HG02943 (cell line): ENCODE results near the gene PAK2.
A peak's percentile ranks its signal among the peaks of the same experiment; 100 is the strongest.
"Not testable (repeated sequence)": the region's sequence is repeated elsewhere in the genome, so short reads cannot be mapped to it uniquely, and the experiment has no call there.

Experiments
- ATAC-seq: cut with Tn5 transposase; IDR thresholded peaks from one replicate; pipeline ENCODE4 v1.9.1; 2021; ENCODE audit warnings: mild to moderate bottlenecking, low read depth, moderate library complexity; ENCODE audit not compliant: unreplicated experiment

PAK2 gene

DNA sequence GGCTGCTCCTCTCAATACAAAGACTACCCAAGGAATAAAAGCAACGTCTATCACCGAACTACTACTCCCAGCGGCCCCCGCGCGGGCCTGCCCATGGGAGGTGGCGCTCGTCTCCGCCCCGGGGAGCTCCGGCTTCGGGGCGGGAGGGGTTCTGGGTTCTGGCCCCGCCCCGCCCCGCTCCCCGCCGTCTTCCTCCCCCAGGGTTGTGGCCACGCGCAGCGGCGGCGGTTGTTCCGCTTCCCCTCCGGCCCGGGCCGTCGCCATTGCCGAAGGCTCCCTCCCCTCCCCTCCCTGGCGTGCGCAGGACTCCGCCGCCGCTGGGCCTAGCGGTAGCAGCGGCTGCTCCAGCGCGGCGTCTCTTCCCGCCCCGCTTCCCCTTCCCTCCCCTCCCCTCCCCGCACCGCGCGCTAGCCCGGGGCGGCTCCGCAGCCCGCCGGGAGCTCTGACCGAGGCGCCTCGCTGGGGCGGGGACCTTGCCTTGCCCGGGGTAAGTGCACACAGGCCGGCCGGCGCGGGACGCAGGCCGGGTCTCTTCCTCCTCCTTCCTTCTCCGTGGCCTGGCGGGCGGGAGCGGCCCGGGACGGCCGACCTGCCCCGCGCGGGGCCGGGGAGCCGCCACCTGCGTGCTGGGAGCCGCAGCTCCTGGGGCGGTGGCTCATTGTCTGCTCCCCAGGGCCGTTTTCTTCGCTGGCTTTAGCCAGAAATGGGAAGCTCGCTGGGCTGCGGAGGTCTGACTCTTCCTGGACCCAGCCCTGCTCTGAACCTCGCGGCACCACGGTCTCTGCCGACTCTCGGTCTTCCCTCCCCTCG, at the start of gene PAK2:
Gene PAK2, plus strand, starts transcription at position 187 of the 810 bp plus-strand sequence. CDS start 42,790 bp downstream, outside the sequence.
- peak; percentile 87 for ATAC-seq

DNA sequence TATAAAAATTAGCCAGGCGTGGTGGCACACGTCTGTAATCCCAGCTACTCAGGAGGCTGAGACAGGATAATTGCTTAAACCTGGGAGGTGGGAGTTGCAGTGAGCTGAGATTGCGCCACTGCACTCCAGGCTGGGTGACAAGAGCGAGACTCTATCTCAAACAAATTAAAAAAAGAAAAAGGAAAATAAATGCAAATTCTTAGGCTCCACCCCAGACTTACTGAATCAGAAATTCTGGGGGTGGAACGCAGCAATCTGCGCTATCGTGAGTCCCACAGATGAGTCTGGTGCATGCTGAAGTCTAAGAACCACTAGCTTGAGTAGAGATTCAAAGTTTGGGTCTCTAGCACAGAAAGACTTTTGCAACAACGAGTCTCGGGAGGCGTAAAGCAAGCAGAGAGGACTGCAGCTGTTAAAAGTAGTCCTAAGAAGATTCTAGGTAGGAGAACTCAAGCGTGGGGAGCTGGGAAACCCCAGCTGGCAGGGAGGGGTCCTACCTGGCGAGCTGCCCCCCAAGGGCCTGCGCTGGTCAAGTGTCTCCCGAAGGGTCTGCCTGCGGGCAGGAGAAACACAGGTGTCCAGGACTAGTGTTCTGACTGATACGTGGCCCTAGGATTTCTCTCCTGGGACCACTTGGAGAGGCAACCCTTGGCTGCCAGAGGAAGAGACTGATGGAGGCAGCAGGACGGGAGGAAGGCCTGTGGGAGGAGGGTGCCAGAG, 49.6 kb upstream of the PAK2 start:
- no peak for ATAC-seq

- ATAC-seq, result no peak
Measured at GRCh38 chr3:196691386-196691785, 48.3 kb upstream of the PAK2 start.

DNA sequence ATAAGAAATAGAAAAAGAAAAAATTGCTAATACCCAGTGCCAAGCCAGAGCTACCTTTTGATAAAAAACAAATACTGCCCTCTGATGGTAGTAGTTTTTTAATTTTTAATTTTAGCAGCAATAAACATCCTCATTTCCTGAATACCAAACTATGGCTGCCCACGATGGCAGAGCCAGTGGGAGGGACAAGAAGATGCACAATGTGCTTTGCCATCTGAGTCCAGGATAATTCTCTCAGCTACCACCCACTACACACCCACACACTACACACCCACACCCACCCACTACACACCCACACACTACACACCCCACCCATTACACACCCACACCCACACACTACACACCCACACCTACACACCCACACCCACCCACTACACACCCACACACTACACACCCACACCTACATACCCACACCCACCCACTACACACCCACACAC, 45.4 kb upstream of the PAK2 start:
- no peak for ATAC-seq

GRCh38 chr3:196694941-196695848, 44.5 kb upstream of the PAK2 start:
- no peak for ATAC-seq

GRCh38 chr3:196695849-196696226, 43.8 kb upstream of the PAK2 start:
- no peak for ATAC-seq

- ATAC-seq, result no peak
Measured at GRCh38 chr3:196697270-196697669, 42.4 kb upstream of the PAK2 start.

DNA sequence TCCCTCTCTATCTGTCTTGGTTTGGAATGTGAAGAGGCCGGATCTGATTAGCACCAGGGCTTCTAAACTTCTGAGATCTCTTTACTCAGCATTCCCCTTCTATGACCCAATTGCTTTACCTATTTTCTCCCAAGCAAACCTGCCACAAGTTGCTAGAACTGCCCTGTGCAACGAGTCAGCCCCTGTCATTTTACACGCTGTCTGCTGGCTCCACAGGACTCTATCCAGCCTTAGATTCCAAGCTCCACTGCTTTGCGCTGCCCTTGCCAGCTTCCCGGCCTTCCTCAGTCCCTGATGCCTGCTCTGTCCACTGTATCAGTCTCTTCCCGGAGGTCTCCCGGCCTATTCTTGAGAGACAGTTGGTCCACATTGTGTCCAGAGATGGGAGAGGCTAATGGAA, 39.9 kb upstream of the PAK2 start:
- no peak for ATAC-seq

GRCh38 chr3:196700801-196701200, 38.9 kb upstream of the PAK2 start:
- ATAC-seq, result no peak

DNA sequence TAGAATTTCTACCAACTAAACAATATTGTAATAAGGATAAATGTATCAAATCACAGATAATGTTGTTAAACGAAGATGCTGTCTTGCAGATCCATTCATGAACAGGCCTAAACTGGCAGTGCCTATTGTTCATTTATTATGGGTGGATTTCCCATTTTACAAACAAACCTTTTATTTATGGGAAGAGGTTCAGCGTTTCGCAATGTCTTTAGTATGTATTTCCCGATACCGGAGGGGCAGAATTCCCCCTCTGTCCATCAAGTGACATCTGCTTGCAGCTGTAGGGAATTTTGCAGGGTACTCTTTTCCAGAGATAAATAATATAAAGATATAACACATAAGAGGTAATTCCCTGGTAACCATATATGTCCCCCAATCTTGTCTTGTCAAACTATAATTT, 33.3 kb upstream of the PAK2 start:
- no peak for ATAC-seq

DNA sequence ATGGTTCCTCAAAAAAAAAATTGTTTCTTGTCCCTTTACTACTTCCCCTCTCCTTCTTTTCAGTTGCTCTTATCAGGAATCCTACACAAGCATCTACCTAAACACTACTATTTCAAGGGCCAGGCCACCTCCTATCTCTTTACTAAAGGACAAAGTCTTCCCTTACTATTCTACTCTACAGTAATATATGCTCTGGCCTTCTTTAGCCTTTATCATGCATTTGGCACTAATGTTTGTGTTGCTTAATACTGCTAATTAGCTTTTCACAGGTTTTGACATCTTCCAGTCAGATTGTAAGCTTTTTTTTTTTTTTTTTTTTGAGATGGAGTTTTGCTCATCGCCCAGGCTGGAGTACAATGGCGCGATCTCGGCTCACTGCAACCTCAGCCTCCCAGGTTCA, 32.9 kb upstream of the PAK2 start:
- ATAC-seq, result no peak

GRCh38 chr3:196707566-196707965, 32.1 kb upstream of the PAK2 start:
- ATAC-seq, result no peak

GRCh38 chr3:196708467-196708866, 31.2 kb upstream of the PAK2 start:
- no peak for ATAC-seq

DNA sequence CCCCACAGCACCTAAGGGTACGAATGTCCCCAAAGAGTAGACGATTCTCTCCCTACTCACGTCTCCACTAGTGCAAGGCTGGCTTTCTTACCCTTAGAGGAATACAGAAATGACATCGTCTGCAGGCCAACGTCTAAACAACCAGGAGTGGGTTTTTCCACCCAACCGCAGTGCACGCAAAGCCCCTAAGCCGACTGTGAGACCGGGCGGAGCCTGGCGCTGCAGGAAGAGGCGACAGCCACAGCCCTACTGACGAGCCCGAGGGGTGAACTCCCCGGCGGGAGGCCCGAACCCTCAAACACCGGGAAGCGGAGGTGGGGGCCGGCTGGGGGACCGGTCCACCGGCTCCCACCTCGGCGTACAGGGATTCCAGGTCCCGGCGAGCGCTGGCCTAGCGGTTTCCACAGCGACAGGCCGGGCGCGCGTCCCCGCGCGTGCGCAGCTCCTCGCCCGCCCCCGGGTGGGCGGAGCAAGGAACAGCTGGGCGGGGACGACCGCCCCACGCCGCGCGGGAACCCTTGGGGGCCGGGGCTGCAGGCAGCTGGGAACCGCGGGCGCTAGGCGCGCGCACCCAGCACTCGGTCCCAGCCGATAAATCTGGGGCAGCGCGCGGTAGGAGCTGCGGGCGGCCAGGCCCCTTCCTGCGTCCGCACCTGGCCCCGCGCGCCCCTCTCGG, 27.7 kb upstream of the PAK2 start, which contains the start of the genes CEP19 and PIGX:
Gene CEP19, minus strand, starts transcription at position 413 of the 676 bp plus-strand sequence. CDS start 3,593 bp downstream, outside the sequence.
Gene PIGX, plus strand, starts transcription at position 540 of the 676 bp plus-strand sequence.
- peak; percentile 57 for ATAC-seq

DNA sequence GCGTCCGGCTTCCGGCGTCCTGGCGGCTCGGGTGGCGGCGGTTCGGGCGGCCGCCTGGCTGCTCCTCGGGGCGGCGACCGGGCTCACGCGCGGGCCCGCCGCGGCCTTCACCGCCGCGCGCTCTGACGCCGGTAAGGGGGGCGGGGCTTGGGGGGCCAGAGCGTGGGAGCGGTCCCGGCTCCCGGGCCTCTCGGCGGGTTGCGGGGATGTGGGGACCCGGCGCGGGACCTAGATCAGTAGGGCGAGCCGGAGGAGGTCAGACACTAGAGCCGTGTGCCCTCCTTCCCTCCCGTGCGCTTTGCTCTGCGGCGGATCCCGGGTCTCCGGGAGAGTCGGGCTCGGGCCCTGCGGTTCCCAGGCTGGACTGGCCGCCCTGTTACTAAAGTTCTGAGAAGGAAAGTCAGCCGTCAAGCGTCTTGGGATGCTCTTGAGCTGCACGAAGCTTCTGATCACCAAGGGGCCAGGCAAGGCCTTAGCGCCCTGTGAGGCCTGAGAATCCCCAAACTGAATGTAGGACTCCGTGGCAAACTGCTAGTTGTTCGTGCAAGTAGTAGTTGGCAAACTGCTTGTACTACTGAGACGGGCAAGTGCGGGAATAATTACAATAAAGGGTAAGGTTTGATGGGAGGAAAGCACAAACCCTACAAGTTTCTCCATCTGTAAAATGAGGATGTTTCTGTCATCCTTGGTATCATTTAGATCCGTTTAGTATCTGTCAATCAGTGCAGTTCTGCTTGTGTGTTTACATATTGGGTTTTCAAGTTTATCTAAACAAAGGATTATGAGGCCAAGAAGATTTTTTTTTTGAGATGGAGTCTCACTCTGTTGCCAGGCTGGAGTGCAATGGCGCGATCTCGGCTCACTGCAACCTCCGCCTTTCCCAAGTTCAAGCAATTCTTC, 26.9 kb upstream of the PAK2 start:
- ATAC-seq, result peak; percentile 47

DNA sequence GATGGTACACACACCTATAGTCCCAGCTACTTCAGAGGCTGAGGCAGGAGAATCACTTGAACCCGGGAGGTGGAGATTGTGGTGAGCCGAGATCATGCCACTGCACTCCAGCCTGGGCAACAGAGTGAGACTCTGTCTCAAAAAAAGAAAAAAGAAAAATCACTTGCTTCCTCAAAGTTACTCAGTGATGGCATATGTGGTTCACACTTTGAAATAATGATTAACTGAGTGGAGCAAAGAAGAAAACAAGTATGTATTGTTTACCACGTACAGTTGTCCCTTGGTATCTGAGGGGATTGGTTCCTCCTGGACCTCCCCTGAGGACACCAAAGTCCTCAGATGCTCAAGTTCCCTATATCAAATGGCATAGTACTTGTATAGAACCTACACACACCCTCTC, 22.5 kb upstream of the PAK2 start:
- not testable (repeated sequence) for ATAC-seq

DNA sequence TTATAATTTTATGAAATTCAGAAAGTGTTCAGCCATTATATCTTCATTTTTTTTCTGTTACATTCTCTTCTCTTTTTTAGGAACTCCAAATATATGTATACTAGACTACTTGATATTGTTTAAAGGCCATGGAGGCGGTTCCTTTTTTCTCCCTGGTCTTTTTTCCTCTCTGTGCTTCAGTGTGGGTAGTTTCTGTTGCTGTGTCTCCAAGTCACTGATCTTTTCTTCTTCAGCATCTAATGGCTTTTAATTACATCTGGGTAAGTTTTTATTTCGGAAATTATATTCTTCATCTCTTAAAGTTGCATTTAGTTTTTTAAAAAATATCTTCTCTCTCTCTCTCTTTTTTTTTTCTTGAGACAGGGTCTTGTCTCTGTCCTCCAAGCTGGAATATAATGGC, 18.6 kb upstream of the PAK2 start:
- ATAC-seq, result no peak

GRCh38 chr3:196726788-196727675, 12.6 kb upstream of the PAK2 start:
- ATAC-seq, result no peak
